Activated B cell treated with CpG ODN at 0.5 μM for 24 hours (primary cell): ENCODE data around the gene CFAP221. TPM values are rescaled to one million over a fixed set of nuclear protein-coding genes. Genes with fewer than 3 reads are reported as not detected.

Experiments used
- ATAC-seq: fragments of 200-7000 bp; cut with Tn5 transposase; one replicate; pipeline ENCODE4 v1.10.0; 2021; ENCODE audit warnings: low read depth, mild to moderate bottlenecking, moderate library complexity
- CTCF ChIA-PET: fragments of 350-600 bp; sonication (Branson Sonifier 250); formaldehyde crosslinking; loops from one replicate; lab custom pipeline; 2021; ENCODE audit warnings: antibody characterized with exemption; lab: Charles Lee
- POLR2A ChIA-PET: fragments of 350-600 bp; sonication (Branson Sonifier 250); formaldehyde crosslinking; loops from one replicate; lab custom pipeline; 2021; ENCODE audit warnings: antibody characterized with exemption; lab: Charles Lee
- DNase-seq: peaks from one replicate; pipeline ENCODE4 v3.0.0; 2022
- H3K27ac Mint-ChIP-seq: one replicate; pipeline ENCODE4 v1.8.0; 2020; ENCODE audit warnings: mixed read lengths
- H3K27me3 Mint-ChIP-seq: one replicate; pipeline ENCODE4 v1.8.0; 2021; ENCODE audit warnings: mixed read lengths
- H3K36me3 Mint-ChIP-seq: one replicate; pipeline ENCODE4 v1.8.0; 2021; ENCODE audit warnings: low read depth, mixed read lengths
- H3K4me1 Mint-ChIP-seq: one replicate; pipeline ENCODE4 v1.8.0; 2021; ENCODE audit warnings: mixed read lengths
- H3K4me3 Mint-ChIP-seq: one replicate; pipeline ENCODE4 v1.8.0; 2020; ENCODE audit warnings: mild to moderate bottlenecking, mixed read lengths
- H3K9me3 Mint-ChIP-seq: one replicate; pipeline ENCODE4 v1.8.0; 2020; ENCODE audit warnings: mixed read lengths
- intact Hi-C: fragments of 100-400 bp; cut with micrococcal nuclease; formaldehyde crosslinking; loops from one replicate; pipeline ENCODE4 v1.15.1; 2024
- total RNA-seq: library from RNA; stranded (reverse); gene quantifications from 2 replicates; pipeline ENCODE4 v1.2.3, GENCODE V29; 2022
- TF ChIP-seq, protein P1 (sequence below): fragments of 200-600 bp; IDR thresholded peaks from one replicate; pipeline ENCODE4 v1.8.0; 2022; ENCODE audit warnings: antibody characterized with exemption, mild to moderate bottlenecking

Gene CFAP221
- total RNA-seq, 1 donor from 2014 or later: not detected

DNA sequence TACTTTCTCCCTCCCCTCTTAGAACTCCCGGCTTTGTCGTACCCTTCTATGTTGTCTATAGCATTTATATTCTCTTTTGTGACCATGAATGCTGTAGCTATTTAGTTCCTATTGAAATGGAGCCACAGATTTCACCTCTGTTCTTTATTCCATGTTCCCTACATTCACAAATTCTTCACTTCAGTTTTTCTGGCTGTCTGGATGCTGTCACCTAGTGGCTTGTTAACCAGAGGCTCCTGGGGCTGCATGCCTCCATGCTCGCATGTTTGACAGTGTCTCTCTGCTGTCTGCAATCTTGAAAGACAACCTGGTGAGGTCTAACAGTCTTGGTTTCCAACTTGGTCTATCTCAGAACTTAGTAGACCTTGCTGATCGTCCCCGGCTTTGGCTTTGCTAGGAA lies 48.2 kb downstream of the CFAP221 start:
- H3K4me1 Mint-ChIP-seq: no peaks in the 10 kb centered on the region
- H3K36me3 Mint-ChIP-seq: no peaks in the 10 kb centered on the region
- CTCF ChIA-PET: no interaction called here
- TF ChIP-seq, protein P1, sequence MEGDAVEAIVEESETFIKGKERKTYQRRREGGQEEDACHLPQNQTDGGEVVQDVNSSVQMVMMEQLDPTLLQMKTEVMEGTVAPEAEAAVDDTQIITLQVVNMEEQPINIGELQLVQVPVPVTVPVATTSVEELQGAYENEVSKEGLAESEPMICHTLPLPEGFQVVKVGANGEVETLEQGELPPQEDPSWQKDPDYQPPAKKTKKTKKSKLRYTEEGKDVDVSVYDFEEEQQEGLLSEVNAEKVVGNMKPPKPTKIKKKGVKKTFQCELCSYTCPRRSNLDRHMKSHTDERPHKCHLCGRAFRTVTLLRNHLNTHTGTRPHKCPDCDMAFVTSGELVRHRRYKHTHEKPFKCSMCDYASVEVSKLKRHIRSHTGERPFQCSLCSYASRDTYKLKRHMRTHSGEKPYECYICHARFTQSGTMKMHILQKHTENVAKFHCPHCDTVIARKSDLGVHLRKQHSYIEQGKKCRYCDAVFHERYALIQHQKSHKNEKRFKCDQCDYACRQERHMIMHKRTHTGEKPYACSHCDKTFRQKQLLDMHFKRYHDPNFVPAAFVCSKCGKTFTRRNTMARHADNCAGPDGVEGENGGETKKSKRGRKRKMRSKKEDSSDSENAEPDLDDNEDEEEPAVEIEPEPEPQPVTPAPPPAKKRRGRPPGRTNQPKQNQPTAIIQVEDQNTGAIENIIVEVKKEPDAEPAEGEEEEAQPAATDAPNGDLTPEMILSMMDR: no peak
- DNase-seq: no peak
- no peak for ATAC-seq
- no peak overlapping the region for H3K4me3 Mint-ChIP-seq
- H3K27me3 Mint-ChIP-seq: peaks cover 9% of the 10 kb centered on the region
- H3K27ac Mint-ChIP-seq: no peak overlapping the region
- POLR2A ChIA-PET: no interaction called here
- no peaks in the 10 kb centered on the region for H3K9me3 Mint-ChIP-seq
- intact Hi-C loops: no loop called here

DNA sequence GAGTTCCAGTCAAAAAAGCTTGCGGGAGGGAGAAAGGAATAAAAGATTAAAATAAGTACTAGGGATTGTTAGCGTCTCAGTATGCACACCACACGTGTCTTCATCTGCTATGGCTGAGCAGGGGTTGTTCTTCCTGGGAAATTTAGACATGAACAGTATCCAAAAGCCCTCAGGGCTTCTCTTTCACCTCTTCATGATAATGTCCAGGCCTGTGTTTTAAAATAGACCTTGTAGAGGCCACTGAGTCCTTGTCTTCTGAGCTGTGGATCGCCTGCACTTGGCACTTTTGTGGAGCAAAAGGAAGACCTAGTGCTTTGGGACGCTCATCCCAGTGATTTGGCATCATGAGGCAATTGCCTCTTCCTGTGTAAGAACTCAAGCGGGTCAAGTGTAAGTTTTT lies 52.4 kb downstream of the CFAP221 start:
- ChIA-PET CTCF (interaction anchor here (1.5 kb wide), 1 partner anchor 10 kb away, joined by 3 read pairs; no protein-coding TSS in a partner anchor), POLR2A (no interaction called here)
- no peaks in the 10 kb centered on the region for H3K9me3 Mint-ChIP-seq
- ATAC-seq (no peak), DNase-seq (no peak)
- H3K4me1 Mint-ChIP-seq: no peaks in the 10 kb centered on the region
- peaks cover 7% of the 10 kb centered on the region for H3K27me3 Mint-ChIP-seq
- TF ChIP-seq, protein P1: no peak
- no peak overlapping the region for H3K27ac Mint-ChIP-seq
- no peak overlapping the region for H3K4me3 Mint-ChIP-seq
- H3K36me3 Mint-ChIP-seq: no peaks in the 10 kb centered on the region
- intact Hi-C loops: no loop called here

DNA sequence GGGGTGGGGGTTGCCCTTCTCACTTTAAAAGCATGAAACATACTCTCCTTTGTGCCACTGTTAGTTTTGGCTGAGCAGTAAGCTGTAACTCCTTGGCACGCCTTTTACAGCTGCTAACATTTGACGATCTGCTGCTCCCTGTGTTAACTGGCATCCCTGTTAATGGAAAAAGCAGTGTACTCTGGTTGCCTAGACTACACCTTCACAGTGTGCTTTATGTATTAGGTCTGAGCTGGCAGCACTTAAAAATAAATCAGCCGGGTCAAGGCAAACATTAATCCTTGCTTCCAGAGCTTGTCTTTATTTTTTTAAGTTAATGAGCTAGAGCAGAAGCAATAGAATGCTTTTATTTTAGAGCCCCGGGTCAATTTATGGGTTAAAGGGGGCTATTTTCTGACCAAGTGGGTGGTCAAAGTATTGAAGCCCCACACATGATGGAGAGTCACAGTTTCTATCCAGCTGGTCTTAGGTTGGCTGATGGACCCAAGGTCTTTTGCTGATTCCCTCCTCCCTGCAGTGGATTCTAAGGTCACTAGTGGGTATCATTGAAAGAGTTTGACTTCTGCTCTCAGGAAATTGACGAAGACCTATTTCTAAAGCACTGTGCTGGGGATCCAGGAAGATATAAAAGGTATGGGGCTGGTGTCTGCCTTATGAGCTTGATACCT lies 54.5 kb downstream of the CFAP221 start:
- Mint-ChIP-seq H3K9me3 (no peaks in the 10 kb centered on the region), H3K36me3 (no peaks in the 10 kb centered on the region), H3K4me3 (no peak overlapping the region), H3K27me3 (peaks cover 7% of the 10 kb centered on the region), H3K4me1 (no peaks in the 10 kb centered on the region), H3K27ac (no peak overlapping the region)
- POLR2A ChIA-PET: no interaction called here
- CTCF ChIA-PET: no interaction called here
- no peak for DNase-seq
- TF ChIP-seq, protein P1: no peak
- intact Hi-C loops: no loop called here
- ATAC-seq: no peak

DNA sequence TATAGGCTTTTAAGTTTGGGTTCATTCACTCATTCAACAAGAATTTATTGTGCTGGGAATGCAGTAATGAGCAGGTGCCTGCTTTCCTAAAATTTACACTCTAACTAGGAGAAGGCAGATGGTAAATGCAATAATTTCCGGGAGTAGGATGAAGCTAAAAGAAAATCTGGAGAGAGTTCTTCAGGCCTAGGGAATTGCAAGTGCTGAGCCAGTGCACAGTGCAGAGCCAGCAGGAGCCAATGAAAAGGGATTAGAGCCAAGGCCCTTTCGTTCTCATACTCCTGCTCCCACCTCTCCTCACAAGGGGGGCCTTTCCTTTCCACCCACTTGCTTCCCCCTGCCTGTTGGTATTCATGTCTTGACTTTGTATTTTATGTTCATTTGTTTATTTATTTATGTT lies 55.1 kb downstream of the CFAP221 start:
- Mint-ChIP-seq H3K4me1 (no peaks in the 10 kb centered on the region), H3K9me3 (no peaks in the 10 kb centered on the region), H3K4me3 (no peak overlapping the region), H3K27me3 (peaks cover 7% of the 10 kb centered on the region), H3K36me3 (no peaks in the 10 kb centered on the region), H3K27ac (no peak overlapping the region)
- no peak for DNase-seq
- no peak for ATAC-seq
- intact Hi-C loops: no loop called here
- ChIA-PET POLR2A (no interaction called here), CTCF (no interaction called here)
- TF ChIP-seq, protein P1: no peak

DNA sequence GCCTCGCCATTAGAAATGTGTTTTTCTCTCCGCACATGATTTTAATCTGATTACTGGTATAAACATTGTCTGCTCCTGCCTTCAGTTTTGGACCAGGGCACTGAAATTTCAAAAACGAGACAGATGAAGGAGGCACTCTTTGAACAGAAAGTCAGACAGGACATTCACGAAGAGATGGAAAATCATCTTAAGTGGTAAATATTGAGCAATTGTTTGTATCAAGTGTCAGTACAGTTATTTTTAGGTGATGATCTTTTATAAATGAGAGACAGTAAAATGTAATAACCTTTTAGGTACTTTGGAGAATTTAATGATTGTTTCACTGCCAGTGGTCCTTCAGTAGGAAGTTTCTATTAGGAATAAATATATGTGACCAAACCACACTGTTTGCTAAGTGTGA lies 60.8 kb downstream of the CFAP221 start:
- Mint-ChIP-seq H3K4me3 (no peak overlapping the region), H3K27ac (no peak overlapping the region), H3K36me3 (no peaks in the 10 kb centered on the region), H3K9me3 (no peaks in the 10 kb centered on the region), H3K27me3 (peaks cover 12% of the 10 kb centered on the region), H3K4me1 (no peaks in the 10 kb centered on the region)
- CTCF ChIA-PET: no interaction called here
- TF ChIP-seq, protein P1: no peak
- POLR2A ChIA-PET: no interaction called here
- intact Hi-C loops: no loop called here
- no peak for DNase-seq
- ATAC-seq: no peak
